Measurements from ENCODE around the gene GSTM5.
"Not testable (repeated sequence)": the region's sequence is repeated elsewhere in the genome, so short reads cannot be mapped to it uniquely, and the experiment has no call there.

DNA sequence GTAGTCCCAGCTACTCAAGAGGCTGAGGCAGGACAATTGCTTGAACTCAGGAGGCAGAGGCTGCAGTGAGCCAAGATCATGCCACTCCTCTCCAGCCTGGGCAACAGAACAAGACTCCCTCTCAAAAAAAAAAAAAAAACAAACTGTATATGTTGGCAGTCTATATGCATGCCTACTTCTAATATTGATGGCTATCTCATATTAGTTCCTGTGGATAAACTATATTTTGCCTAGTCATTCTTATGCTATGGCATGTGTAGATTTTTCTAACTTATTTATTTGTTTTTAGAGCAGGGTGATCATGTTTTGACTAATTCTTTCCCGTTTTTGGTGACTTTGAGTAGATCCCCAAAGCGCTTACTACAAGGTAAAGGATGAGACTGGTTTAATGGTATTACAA lies 33.4 kb upstream of the GSTM5 start:
- not testable (repeated sequence) for TF ChIP-seq CTCF, POLR2A (IDR thresholded peaks at IDR 0.05)

Data from right lobe of liver (tissue), 4 donors.